ENCODE measurements around the gene WDTC1.
A peak's percentile ranks its signal among the peaks of the same experiment; 100 is the strongest.
"Not testable (repeated sequence)": the region's sequence is repeated elsewhere in the genome, so short reads cannot be mapped to it uniquely, and the experiment has no call there.

The WDTC1 gene

GRCh38 chr1:27253596-27253995, 19.2 kb downstream of the WDTC1 start:
- no peak for DNase-seq

- DNase-seq, result no peak
These were observed 20.7 kb downstream of the WDTC1 start for GRCh38 chr1:27255136-27255535.

- DNase-seq, result no peak
These were observed 22.7 kb downstream of the WDTC1 start for GRCh38 chr1:27257155-27257554.

GRCh38 chr1:27258598-27258997, 24.2 kb downstream of the WDTC1 start:
- DNase-seq, result no peak

GRCh38 chr1:27267153-27267552, 32.7 kb downstream of the WDTC1 start:
- DNase-seq, result no peak

GRCh38 chr1:27269276-27269675, 34.8 kb downstream of the WDTC1 start:
- no peak for DNase-seq

- DNase-seq, result no peak
These were observed 39.8 kb downstream of the WDTC1 start for GRCh38 chr1:27274204-27274603.

- no peak for DNase-seq
These were observed 41.3 kb downstream of the WDTC1 start for GRCh38 chr1:27275696-27276095.

- DNase-seq, result peak; percentile 92 to 96
These were observed 50.2 kb downstream of the WDTC1 start for GRCh38 chr1:27284425-27285273.

GRCh38 chr1:27285274-27285660, 50.8 kb downstream of the WDTC1 start:
- DNase-seq, result no peak

GRCh38 chr1:27285821-27286220, 51.4 kb downstream of the WDTC1 start:
- DNase-seq, result not testable (repeated sequence)

- not testable (repeated sequence) for DNase-seq
These were observed 54.7 kb downstream of the WDTC1 start for GRCh38 chr1:27289125-27289524.

- no peak for DNase-seq
These were observed 56.1 kb downstream of the WDTC1 start for GRCh38 chr1:27290581-27290980.

GRCh38 chr1:27292106-27292505, 57.7 kb downstream of the WDTC1 start:
- DNase-seq, result no peak

- DNase-seq, result no peak
These were observed 59.5 kb downstream of the WDTC1 start for GRCh38 chr1:27293915-27294314.

GRCh38 chr1:27296773-27297291, 62.4 kb downstream of the WDTC1 start:
- DNase-seq, result peak; percentile 81 to 83

GRCh38 chr1:27297903-27298302, 63.5 kb downstream of the WDTC1 start:
- no peak for DNase-seq

GRCh38 chr1:27298632-27299384, 64.4 kb downstream of the WDTC1 start:
- no peak for DNase-seq

GRCh38 chr1:27299385-27300271, 65.2 kb downstream of the WDTC1 start:
- DNase-seq, result no peak

GRCh38 chr1:27300341-27301051, 66.1 kb downstream of the WDTC1 start:
- peak; percentile 79 for DNase-seq

- DNase-seq, result no peak
These were observed 66.6 kb downstream of the WDTC1 start for GRCh38 chr1:27301052-27301422.

GRCh38 chr1:27301582-27302199, 67.3 kb downstream of the WDTC1 start:
- no peak for DNase-seq
